ENCODE data around the gene RETREG3.

RETREG3 gene

GRCh38 chr17:42608305-42609181, 631 bp downstream of the RETREG3 start:
- DNase-seq (ENCODE audit: extremely low read depth, low read depth): no peak
- TF ChIP-seq CTCF (IDR thresholded peaks at IDR 0.05; ENCODE audit: low read depth, low read length): peak; percentile 43; the same call in 1 of the 2 replicates

GRCh38 chr17:42607769-42608168, 1.4 kb downstream of the RETREG3 start:
- no peak for TF ChIP-seq CTCF (IDR thresholded peaks at IDR 0.05; ENCODE audit: low read depth, low read length)
- DNase-seq (ENCODE audit: extremely low read depth, low read depth): no peak

GRCh38 chr17:42603318-42603717, 5.9 kb downstream of the RETREG3 start:
- no peak for TF ChIP-seq CTCF (IDR thresholded peaks at IDR 0.05; ENCODE audit: low read depth, low read length)
- DNase-seq (ENCODE audit: extremely low read depth, low read depth): no peak

- no peak for TF ChIP-seq CTCF (IDR thresholded peaks at IDR 0.05; ENCODE audit: low read depth, low read length)
- no peak for DNase-seq (ENCODE audit: extremely low read depth, low read depth)
These were observed 10.3 kb downstream of the RETREG3 start for GRCh38 chr17:42598905-42599304.

- no peak for TF ChIP-seq CTCF (IDR thresholded peaks at IDR 0.05; ENCODE audit: low read depth, low read length)
- DNase-seq (ENCODE audit: extremely low read depth, low read depth): no peak
These were observed 12.8 kb downstream of the RETREG3 start for GRCh38 chr17:42596386-42596785.

- no peak for DNase-seq (ENCODE audit: extremely low read depth, low read depth)
- TF ChIP-seq CTCF (IDR thresholded peaks at IDR 0.05; ENCODE audit: low read depth, low read length): no peak
These were observed 17.8 kb downstream of the RETREG3 start for GRCh38 chr17:42591411-42591810.

GRCh38 chr17:42590886-42591285, 18.3 kb downstream of the RETREG3 start:
- DNase-seq (ENCODE audit: extremely low read depth, low read depth): no peak
- no peak for TF ChIP-seq CTCF (IDR thresholded peaks at IDR 0.05; ENCODE audit: low read depth, low read length)
